ENCODE data around the gene FNTB.

The FNTB gene

DNA sequence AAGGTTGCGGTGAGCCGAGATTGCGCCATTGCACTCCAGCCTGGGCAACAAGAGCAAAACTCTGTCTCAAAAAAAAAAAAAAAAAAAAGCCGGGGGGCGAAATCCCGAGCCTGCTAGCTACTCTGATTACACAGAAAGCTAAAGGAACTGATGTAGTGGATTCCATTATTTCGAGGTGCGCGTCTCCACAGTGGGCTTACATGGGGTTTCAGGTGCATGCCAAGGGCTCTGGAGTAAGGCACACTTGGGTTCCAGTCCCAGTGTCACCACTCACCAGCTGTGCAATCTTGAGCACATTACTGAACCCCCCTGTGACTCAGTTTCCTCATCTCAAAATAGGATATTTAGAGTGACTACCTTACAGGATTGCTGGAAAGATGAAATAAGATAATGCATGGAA, 12.9 kb upstream of the FNTB start:
- in situ Hi-C loops (cut with HindIII; ENCODE audit: low sequenced_read_pairs), result no loop called here

GRCh38 chr14:64974563-64974962, 12.1 kb upstream of the FNTB start:
- in situ Hi-C loops (cut with HindIII; ENCODE audit: low sequenced_read_pairs), result no loop called here

GRCh38 chr14:64979336-64980074, 7.2 kb upstream of the FNTB start:
- in situ Hi-C loops (cut with HindIII; ENCODE audit: low sequenced_read_pairs), result no loop called here

DNA sequence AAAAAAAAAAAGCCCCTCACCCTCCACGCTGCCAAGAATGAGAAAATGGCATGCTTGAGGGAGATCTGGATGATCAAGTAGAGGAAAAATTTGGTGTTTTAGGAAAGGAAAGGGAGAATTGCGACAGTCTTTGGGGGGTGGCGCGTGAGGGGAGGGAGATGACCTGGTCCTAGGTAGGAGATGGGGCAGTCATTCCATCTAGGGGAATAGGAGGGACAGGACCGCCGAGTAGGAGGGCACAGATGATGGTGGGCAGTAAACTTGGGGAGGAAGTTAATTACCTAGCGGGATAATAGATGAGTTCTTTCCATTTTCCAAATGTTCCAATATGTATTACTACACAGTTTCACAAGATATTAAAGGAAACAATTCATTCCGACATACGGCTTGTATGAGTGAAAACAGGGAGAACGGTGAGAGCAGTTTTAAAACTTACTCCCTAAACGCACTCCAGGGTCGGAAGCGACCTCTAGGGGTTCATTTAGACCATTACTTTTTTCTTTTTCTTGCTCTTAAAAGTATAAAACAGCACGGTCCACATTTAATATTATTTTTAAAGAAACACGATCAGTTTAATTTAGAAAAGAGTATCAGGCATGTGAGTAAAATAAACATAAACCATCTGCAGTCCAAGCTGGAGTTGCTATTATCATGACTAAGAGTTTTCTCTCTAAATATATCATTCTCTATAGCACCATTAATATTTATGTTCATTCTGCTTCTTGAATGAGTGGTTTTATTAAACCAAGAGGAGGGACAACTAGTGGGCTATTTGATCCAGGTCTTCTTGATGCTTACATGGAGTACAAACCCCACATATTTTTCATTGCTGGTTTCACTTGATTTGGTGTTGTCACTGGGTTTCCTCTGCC, 3.0 kb upstream of the FNTB start:
- in situ Hi-C loops (cut with HindIII; ENCODE audit: low sequenced_read_pairs), result no loop called here

DNA sequence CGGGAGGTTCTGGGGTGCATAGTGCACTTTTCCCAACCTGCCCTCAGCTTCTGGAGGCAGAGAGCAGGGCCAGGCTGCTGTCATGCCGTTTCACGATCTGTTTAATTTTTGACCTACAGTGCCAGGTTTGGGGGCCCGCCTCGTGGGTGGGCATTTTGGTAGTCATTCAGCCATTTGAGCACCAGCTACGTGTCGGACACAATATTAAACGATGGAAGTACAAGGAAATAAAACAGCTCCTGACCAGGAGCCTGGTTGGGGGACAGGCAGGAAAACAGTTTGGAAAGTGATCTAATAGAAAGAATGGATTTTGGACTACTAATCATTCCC, 708 bp downstream of the FNTB start:
- in situ Hi-C loops (cut with HindIII; ENCODE audit: low sequenced_read_pairs), result no loop called here

GRCh38 chr14:64990296-64990695, 3.6 kb downstream of the FNTB start:
- in situ Hi-C loops (cut with HindIII; ENCODE audit: low sequenced_read_pairs), result no loop called here

- in situ Hi-C loops (cut with HindIII; ENCODE audit: low sequenced_read_pairs), result no loop called here
Observed at GRCh38 chr14:64990939-64991338, 4.2 kb downstream of the FNTB start.

DNA sequence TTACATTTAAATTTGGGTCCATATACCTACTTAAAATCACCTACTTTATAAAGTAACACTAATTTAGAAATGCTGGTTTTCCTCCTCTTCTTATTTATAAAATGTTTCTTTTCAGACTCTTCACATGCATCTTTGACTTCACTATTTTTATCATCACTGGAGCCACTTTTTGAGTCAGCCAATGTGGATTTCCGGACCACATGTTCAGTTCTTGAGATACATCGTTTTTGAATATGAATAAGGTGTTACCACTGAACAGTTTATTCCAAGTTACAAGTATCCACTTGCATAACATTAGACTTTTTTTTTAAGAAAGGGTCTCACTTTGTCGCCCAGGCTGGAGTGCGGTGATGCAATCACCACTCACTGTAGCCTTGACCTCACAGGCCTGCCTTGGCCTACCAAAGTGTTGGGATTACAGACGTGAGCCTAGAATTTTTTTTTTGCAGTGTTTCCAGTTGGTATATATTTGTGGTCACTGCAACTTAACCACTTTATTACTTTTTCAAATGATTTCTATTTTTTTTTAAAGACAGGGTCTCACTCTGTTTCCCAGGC, 5.7 kb downstream of the FNTB start:
- in situ Hi-C loops (cut with HindIII; ENCODE audit: low sequenced_read_pairs), result no loop called here

GRCh38 chr14:64993266-64993930, 6.7 kb downstream of the FNTB start:
- in situ Hi-C loops (cut with HindIII; ENCODE audit: low sequenced_read_pairs), result no loop called here

GRCh38 chr14:64994540-64994939, 7.8 kb downstream of the FNTB start:
- in situ Hi-C loops (cut with HindIII; ENCODE audit: low sequenced_read_pairs), result no loop called here

GRCh38 chr14:64995291-64995690, 8.6 kb downstream of the FNTB start:
- in situ Hi-C loops (cut with HindIII; ENCODE audit: low sequenced_read_pairs), result no loop called here

DNA sequence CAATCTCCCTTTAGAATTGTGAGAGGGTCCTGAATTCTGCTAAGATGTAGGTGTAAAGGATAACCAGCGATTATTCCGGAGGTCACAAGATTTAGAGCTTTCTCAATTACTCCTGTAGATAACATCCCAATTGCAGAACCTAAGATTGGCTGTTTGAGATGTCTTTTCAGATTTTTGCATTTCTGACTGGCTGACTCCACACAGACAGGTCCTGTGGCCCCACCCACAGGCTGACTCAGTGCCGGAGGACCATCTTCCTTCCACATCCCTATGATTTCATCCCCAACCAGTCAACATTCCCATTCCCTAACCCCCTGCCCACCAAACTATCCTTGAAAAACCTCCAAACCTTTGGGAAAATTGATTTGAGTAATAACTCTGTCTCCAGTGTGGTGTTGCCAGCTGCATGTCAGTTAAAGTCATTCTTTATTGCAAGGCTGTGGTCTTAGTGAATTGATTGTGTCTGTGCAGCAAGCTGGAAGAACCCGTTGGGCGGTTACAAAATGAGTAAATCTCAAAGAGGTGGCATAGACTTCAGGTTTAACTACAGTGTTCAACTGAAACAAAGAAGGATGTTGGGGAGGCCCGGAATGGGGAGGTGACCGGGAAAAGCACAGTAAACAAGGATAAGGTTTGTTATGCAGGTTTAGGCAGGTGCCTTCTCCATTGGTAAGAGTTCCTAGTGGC, 10.6 kb downstream of the FNTB start:
- in situ Hi-C loops (cut with HindIII; ENCODE audit: low sequenced_read_pairs), result no loop called here

DNA sequence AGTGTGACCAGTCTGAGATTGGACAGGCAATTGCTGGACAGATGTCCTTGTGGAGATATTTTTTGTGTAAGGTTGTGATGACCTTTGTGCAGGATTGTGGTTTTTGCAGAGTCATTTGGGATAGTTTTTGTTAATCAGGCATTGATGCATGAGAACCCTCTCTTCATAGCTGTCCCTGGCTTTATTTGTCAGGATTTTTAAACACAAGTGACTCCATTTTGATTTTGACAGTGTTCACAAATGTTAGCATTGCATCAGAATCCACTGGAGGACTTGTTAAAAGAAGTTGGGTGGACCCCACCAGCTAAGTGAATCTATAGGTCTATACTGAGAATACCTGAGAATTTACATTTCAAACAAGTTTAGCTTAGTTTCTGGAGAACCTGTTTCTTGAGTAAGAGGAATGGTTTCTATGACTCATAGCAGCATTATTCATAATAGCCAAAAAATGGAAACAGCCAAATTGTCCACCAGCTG, 11.8 kb downstream of the FNTB start:
- in situ Hi-C loops (cut with HindIII; ENCODE audit: low sequenced_read_pairs), result no loop called here

- in situ Hi-C loops (cut with HindIII; ENCODE audit: low sequenced_read_pairs), result no loop called here
Observed at GRCh38 chr14:65000898-65001591, 14.3 kb downstream of the FNTB start.

- in situ Hi-C loops (cut with HindIII; ENCODE audit: low sequenced_read_pairs), result no loop called here
Observed at GRCh38 chr14:65001723-65002122, 15.0 kb downstream of the FNTB start.

DNA sequence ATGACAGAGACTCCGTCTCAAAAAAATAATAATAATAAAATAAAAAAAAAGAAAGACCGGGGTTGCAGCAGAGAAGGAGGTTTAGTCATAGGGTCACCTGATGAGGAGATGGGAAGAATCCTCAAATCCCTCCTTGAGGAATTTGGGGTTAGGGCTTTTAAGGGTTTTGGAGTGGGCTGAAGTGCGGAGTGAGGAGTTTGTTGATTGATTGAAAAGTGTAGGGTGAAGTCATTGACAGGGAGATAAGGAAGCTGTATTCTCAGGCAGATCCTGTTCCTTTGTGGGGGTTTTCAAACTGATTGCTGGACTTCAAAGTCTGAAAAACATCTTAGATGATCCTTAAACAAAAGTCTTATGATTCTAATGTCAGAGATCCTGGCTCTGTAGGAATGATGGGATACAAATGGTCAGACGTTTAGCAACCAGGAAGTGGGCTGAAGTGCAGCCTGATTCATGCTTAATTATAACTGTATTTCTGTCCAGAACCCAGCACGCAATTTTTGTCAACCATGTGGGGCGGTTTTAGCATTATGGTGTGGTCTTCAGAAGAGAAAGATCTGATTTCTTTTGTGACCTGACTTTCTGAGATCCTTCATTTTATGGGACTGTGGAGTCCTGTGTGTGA, 16.0 kb downstream of the FNTB start:
- in situ Hi-C loops (cut with HindIII; ENCODE audit: low sequenced_read_pairs), result no loop called here

- in situ Hi-C loops (cut with HindIII; ENCODE audit: low sequenced_read_pairs), result no loop called here
Observed at GRCh38 chr14:65003394-65003793, 16.7 kb downstream of the FNTB start.

DNA sequence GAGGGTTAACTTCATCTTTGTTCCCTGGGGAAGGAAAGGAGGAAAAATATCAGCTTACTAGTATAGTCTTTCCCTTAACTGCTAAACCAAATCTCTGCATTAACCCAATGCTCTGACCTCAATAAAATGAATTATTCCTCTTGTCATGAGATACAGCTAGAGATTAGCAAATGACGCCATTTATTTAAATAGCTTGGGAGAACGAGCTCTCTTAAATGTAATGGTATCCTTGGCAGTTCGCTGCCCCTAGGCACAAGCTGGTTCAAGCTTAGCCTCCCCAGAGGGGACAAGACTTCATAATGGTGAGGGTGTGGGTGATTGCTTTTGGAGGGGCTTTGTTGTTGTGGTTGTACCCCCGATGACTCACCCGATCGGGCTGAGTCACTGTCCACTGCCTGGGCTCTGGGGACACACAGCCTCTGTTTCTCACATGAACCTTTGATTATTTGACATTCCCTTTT, 19.6 kb downstream of the FNTB start:
- in situ Hi-C loops (cut with HindIII; ENCODE audit: low sequenced_read_pairs), result no loop called here

DNA sequence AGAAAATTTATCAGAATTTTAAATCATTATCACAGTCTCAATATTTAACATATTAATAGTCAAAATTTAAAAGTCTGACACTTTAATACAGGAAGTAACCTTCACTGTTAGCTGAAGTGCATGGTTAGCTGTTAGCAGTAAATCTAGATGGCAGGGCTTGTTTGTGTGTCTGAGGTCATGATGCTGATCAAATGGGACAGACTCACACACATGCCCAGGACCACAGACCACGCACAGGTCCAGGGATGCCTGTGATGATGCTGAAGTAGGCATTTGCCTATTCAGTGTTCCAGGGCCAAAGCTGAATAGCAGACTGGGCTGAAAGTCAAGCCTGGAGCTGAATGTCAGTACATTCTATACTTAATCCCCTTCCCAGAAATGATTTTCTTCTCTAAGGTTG, 20.5 kb downstream of the FNTB start:
- in situ Hi-C loops (cut with HindIII; ENCODE audit: low sequenced_read_pairs), result no loop called here

Data from endothelial cell of hepatic sinusoid (primary cell).